HG03521 (cell line): Measurements from ENCODE around the gene ANKRD55.
"Not testable (repeated sequence)": the region's sequence is repeated elsewhere in the genome, so short reads cannot be mapped to it uniquely, and the experiment has no call there.

Experiments used
- ATAC-seq: cut with Tn5 transposase; IDR thresholded peaks from one replicate; pipeline ENCODE4 v1.9.1; 2021; ENCODE audit warnings: mild to moderate bottlenecking, moderate library complexity; ENCODE audit not compliant: unreplicated experiment

ANKRD55 gene

GRCh38 chr5:56211298-56211865, 21.7 kb downstream of the ANKRD55 start:
- no peak for ATAC-seq

GRCh38 chr5:56208681-56209080, 24.4 kb downstream of the ANKRD55 start:
- no peak for ATAC-seq

- ATAC-seq: no peak
Observed at GRCh38 chr5:56207537-56207936, 25.6 kb downstream of the ANKRD55 start.

GRCh38 chr5:56206126-56206910, 26.8 kb downstream of the ANKRD55 start:
- ATAC-seq: no peak

GRCh38 chr5:56203936-56204335, 29.2 kb downstream of the ANKRD55 start:
- ATAC-seq: not testable (repeated sequence)

- no peak for ATAC-seq
Observed at GRCh38 chr5:56202483-56202882, 30.6 kb downstream of the ANKRD55 start.

GRCh38 chr5:56201762-56202261, 31.3 kb downstream of the ANKRD55 start:
- not testable (repeated sequence) for ATAC-seq

GRCh38 chr5:56200971-56201666, 32.0 kb downstream of the ANKRD55 start:
- peak; percentile 61 for ATAC-seq

- no peak for ATAC-seq
Observed at GRCh38 chr5:56195016-56195415, 38.1 kb downstream of the ANKRD55 start.

GRCh38 chr5:56192246-56192645, 40.9 kb downstream of the ANKRD55 start:
- no peak for ATAC-seq

GRCh38 chr5:56191656-56192055, 41.5 kb downstream of the ANKRD55 start:
- ATAC-seq: no peak

- ATAC-seq: no peak
Observed at GRCh38 chr5:56190497-56190896, 42.6 kb downstream of the ANKRD55 start.

- ATAC-seq: no peak
Observed at GRCh38 chr5:56185768-56186311, 47.3 kb downstream of the ANKRD55 start.

GRCh38 chr5:56183506-56183905, 49.6 kb downstream of the ANKRD55 start:
- no peak for ATAC-seq

- ATAC-seq: no peak
Observed at GRCh38 chr5:56179442-56179841, 53.7 kb downstream of the ANKRD55 start.

- no peak for ATAC-seq
Observed at GRCh38 chr5:56178823-56179222, 54.3 kb downstream of the ANKRD55 start.

GRCh38 chr5:56176871-56177533, 56.1 kb downstream of the ANKRD55 start:
- no peak for ATAC-seq

GRCh38 chr5:56176155-56176798, 56.9 kb downstream of the ANKRD55 start:
- ATAC-seq: no peak

- ATAC-seq: no peak
Observed at GRCh38 chr5:56175488-56175887, 57.6 kb downstream of the ANKRD55 start.

GRCh38 chr5:56175021-56175420, 58.1 kb downstream of the ANKRD55 start:
- ATAC-seq: no peak
